MM.1S (cell line): ENCODE results near the gene CD6.

Source experiments
- CTCF ChIP-seq: fragments of 300-600 bp; sonication (generic); IDR thresholded peaks from 2 replicates; pipeline ENCODE4 v1.5.1; 2016; ENCODE audit warnings: antibody characterized with exemption, low read length, mixed read lengths
- EZH2 ChIP-seq: fragments of 300-600 bp; sonication (generic); optimal IDR thresholded peaks from 2 replicates; pipeline ENCODE3; 2017; ENCODE audit warnings: low read depth, mild to moderate bottlenecking, antibody characterized with exemption, low read length, mixed read lengths

- TF ChIP-seq CTCF (no peak), EZH2 (no peak)
These were observed 32.2 kb upstream of the CD6 start for GRCh38 chr11:60939301-60939700.
